Osteocyte (in vitro differentiated cells): ENCODE measurements around the gene LRSAM1. TPM values are rescaled to one million over a fixed set of nuclear protein-coding genes. Genes with fewer than 3 reads are reported as not detected.

Experiments
- DNase-seq: peaks from one replicate; pipeline ENCODE4 v3.0.0; 2021; ENCODE audit warnings: mixed read lengths; ENCODE audit not compliant: unreplicated experiment; ENCODE audit errors: extremely low spot score
- H3K27ac Mint-ChIP-seq: one replicate; pipeline ENCODE4 v1.8.0; 2021; ENCODE audit warnings: mild to moderate bottlenecking, mixed read lengths; ENCODE audit not compliant: unreplicated experiment
- H3K27me3 Mint-ChIP-seq: one replicate; pipeline ENCODE4 v1.8.0; 2021; ENCODE audit warnings: mixed read lengths; ENCODE audit not compliant: unreplicated experiment
- H3K36me3 Mint-ChIP-seq: one replicate; pipeline ENCODE4 v1.8.0; 2021; ENCODE audit warnings: mixed read lengths; ENCODE audit not compliant: unreplicated experiment
- H3K4me1 Mint-ChIP-seq: one replicate; pipeline ENCODE4 v1.8.0; 2021; ENCODE audit warnings: mixed read lengths; ENCODE audit not compliant: unreplicated experiment
- H3K4me3 Mint-ChIP-seq: one replicate; pipeline ENCODE4 v1.8.0; 2021; ENCODE audit warnings: mild to moderate bottlenecking, moderate library complexity, mixed read lengths; ENCODE audit not compliant: unreplicated experiment
- H3K9me3 Mint-ChIP-seq: one replicate; pipeline ENCODE4 v1.8.0; 2021; ENCODE audit warnings: mixed read lengths; ENCODE audit not compliant: unreplicated experiment
- total RNA-seq: library from RNA; stranded (reverse); gene quantifications from 2 replicates; pipeline ENCODE4 v1.2.1, GENCODE V29; 2021
- TF ChIP-seq, protein P1 (sequence below): fragments of 200-600 bp; sonication (generic); IDR thresholded peaks from 2 replicates; pipeline ENCODE4 v1.5.0; 2021; ENCODE audit warnings: antibody characterized with exemption, mild to moderate bottlenecking, moderate library complexity

LRSAM1 gene
- total RNA-seq, 1 donor from 2014 or later, result 26.0 TPM

DNA sequence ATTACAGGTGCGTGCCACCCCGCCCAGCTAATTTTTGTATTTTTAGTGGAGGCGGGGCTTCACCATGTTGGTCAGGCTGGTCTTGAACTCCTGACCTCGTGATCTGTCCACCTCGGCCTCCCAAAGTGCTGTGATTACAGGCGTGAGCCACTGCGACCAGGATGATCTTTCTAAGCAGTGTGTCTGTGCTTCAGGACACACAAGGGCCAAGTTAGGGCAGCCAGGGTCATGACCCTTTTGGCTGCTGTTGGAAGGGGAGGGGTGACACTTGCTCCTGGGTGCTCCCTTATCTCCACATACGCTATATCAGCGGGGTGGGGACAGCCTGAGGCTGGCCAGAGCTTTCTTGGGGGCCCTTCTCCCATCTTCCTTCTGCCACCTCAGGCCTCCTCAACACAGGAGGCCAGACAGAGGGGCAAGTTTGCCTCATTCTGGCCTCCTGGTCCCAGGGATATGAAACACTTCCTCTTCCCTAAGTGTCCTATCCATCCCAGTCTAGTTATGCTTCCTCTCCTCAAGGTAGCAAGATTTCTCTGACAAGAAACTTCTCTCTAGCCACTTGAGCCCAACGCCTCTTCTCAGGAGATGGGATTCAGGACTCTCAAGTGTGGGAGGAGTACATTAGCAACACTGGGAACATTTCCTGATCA is 29.1 kb upstream of the LRSAM1 start:
- DNase-seq, result no peak
- TF ChIP-seq, protein P1, sequence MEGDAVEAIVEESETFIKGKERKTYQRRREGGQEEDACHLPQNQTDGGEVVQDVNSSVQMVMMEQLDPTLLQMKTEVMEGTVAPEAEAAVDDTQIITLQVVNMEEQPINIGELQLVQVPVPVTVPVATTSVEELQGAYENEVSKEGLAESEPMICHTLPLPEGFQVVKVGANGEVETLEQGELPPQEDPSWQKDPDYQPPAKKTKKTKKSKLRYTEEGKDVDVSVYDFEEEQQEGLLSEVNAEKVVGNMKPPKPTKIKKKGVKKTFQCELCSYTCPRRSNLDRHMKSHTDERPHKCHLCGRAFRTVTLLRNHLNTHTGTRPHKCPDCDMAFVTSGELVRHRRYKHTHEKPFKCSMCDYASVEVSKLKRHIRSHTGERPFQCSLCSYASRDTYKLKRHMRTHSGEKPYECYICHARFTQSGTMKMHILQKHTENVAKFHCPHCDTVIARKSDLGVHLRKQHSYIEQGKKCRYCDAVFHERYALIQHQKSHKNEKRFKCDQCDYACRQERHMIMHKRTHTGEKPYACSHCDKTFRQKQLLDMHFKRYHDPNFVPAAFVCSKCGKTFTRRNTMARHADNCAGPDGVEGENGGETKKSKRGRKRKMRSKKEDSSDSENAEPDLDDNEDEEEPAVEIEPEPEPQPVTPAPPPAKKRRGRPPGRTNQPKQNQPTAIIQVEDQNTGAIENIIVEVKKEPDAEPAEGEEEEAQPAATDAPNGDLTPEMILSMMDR, result no peak
- peaks cover 40% of the 10 kb centered on the region for H3K4me1 Mint-ChIP-seq
- no peaks in the 10 kb centered on the region for H3K27me3 Mint-ChIP-seq
- H3K9me3 Mint-ChIP-seq, result no peaks in the 10 kb centered on the region
- H3K36me3 Mint-ChIP-seq, result peaks cover 2% of the 10 kb centered on the region
- peak overlapping the region; percentile 96 for H3K4me3 Mint-ChIP-seq
- no peak overlapping the region for H3K27ac Mint-ChIP-seq

DNA sequence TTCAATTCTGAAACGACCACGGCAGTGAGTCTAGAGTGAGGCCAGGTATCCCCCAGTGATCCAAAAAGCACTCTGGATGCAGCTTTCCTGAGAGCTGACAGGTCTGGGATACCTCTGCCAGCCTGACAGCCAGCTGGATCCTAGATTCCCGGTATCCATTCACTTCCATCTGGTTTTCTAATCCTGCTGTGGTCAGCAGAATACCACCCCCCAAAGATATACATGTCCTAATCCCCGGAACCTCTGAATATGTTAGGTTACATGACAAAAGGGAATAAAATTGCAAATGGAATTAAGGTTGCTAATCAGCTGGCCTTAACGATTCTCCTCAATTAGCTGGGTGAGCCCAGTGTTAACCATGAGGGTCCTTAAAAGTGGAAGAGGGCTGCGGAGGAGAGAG is 28.5 kb upstream of the LRSAM1 start:
- Mint-ChIP-seq H3K27ac (peak overlapping the region; percentile 99), H3K9me3 (no peaks in the 10 kb centered on the region), H3K27me3 (no peaks in the 10 kb centered on the region), H3K4me3 (peak overlapping the region; percentile 96), H3K36me3 (peaks cover 2% of the 10 kb centered on the region), H3K4me1 (peaks cover 38% of the 10 kb centered on the region)
- no peak for DNase-seq
- TF ChIP-seq, protein P1, result no peak

DNA sequence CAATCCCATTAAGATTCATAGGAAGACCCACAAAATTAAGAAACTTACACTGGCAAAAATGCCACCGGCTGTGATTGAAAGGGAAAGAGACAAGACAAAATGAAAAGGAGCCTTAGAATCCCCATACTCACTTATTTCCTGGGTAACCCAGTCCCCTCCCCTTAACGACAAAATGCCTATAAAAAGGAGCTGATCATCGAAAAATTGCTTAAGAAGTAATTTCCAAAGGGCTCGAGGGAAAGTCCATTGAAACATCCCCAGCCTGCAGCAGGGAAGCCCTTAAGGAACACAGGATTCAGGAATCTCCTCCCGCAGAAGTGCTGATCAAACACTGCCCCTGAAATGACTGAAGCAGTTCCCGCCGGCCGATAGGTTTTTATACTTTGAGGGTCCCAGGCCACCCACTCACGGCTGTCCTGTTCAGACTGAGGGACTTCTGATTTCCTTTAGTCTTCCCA is 27.8 kb upstream of the LRSAM1 start:
- Mint-ChIP-seq H3K36me3 (peaks cover 5% of the 10 kb centered on the region), H3K4me3 (peak overlapping the region; percentile 96), H3K27ac (peak overlapping the region; percentile 99), H3K9me3 (no peaks in the 10 kb centered on the region), H3K4me1 (peaks cover 38% of the 10 kb centered on the region), H3K27me3 (no peaks in the 10 kb centered on the region)
- TF ChIP-seq, protein P1, result no peak
- DNase-seq, result no peak

DNA sequence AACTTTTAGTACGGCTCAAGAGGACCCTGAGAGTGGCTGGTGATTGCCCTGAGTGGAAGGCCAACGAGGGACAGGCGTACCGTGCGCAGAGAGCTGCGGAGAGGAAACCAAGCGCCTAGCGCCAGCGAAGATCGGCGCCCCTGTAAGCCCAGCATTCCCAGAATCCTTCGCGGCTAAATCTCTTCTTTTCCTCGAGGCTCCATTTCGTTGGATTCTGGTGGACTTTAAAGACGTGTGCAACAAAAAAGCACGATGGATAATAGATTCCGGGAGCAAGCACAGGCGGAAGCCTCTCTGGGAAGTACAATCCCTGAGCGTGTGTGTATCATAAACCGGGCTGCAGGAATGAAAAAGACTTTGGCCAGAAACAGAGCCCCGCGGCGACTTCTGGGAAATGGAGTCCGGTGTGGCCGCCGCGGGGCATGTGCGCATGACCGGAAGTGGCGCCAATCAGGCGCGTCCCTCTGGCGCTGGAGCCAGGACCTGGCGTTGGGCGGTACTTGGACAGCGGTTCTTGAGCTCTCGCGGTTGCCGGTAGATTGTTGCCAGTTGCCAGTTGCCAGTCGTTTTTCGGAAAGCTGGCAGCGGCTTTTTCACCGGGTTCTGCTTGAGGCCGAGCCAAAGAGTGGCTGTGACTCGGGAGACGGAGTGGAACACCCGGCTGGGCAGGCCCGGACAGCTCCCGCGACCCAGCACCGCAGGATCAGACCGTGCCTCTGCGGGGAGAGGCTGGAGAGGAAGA is 27.2 kb upstream of the LRSAM1 start, which contains the start of gene ZNF79:
ZNF79 (plus strand) TSS at position 449 of the 742 bp plus-strand sequence. CDS start 406 bp downstream, outside the sequence.
- H3K36me3 Mint-ChIP-seq, result peaks cover 3% of the 10 kb centered on the region
- H3K4me3 Mint-ChIP-seq, result peak within 1 kb of the TSS; percentile 96
- H3K4me1 Mint-ChIP-seq, result peaks cover 36% of the 10 kb centered on the region
- H3K9me3 Mint-ChIP-seq, result no peaks in the 10 kb centered on the region
- TF ChIP-seq, protein P1, result no peak
- no peaks in the 10 kb centered on the region for H3K27me3 Mint-ChIP-seq
- H3K27ac Mint-ChIP-seq, result peak within 1 kb of the TSS; percentile 99
- DNase-seq, result peak; percentile 97

DNA sequence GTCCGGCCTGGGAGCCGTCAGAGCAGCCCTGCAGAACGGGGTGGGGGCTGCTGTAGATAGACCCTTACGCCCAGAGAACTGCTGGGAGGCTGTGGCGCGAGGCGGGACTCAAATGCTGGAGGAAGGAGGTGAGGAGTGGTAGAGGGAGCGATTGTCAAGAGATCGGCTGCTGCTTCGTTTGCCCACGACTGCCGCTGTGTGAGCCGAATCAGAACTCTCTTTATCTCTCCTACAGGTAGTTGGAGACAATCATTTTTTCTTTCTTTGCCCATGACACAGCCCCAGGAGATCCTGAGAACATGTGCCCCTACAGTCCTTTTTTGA is 26.7 kb upstream of the LRSAM1 start:
- DNase-seq, result no peak
- TF ChIP-seq, protein P1, result peak; percentile 13
- peak overlapping the region; percentile 96 for H3K4me3 Mint-ChIP-seq
- H3K9me3 Mint-ChIP-seq, result no peaks in the 10 kb centered on the region
- peaks cover 36% of the 10 kb centered on the region for H3K4me1 Mint-ChIP-seq
- H3K27me3 Mint-ChIP-seq, result no peaks in the 10 kb centered on the region
- H3K27ac Mint-ChIP-seq, result peak overlapping the region; percentile 99
- H3K36me3 Mint-ChIP-seq, result peaks cover 3% of the 10 kb centered on the region
